GM18511 (cell line): ENCODE measurements around the gene VPS35L.

Experiments
- ATAC-seq: cut with Tn5 transposase; IDR thresholded peaks from one replicate; pipeline ENCODE4 v1.9.1; 2021; ENCODE audit warnings: mild to moderate bottlenecking, moderate library complexity; ENCODE audit not compliant: unreplicated experiment

The VPS35L gene

DNA sequence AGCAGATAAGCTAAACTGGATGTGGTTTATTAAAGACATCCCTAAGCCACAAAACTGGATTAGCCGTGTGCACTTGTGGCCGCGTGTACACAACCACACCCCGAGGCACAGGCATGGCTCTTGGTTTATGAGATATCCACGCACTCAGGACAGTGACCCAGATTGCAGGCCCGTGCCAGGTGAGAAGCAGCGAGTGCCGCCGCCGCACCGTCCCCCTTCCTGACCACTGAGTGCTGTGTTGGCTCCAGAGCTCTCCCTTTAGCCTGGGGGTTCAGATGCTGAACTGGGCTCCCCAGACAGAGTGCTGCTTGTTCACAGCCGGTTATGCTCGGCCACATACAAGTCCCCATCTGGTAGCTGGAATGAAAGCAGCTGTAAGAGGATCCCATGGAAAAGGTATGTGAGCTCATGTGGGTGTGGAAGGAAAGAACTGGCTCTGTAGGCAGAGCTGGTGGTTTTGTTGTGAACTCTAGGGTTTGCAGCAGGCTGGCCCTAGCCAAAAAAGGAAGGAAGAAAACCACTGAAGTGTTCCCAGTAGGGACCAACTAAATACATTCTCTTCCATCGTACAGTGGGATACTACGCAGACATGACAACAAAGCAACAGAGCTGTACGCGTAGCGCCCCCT is 133.0 kb downstream of the VPS35L start:
- ATAC-seq = no peak

DNA sequence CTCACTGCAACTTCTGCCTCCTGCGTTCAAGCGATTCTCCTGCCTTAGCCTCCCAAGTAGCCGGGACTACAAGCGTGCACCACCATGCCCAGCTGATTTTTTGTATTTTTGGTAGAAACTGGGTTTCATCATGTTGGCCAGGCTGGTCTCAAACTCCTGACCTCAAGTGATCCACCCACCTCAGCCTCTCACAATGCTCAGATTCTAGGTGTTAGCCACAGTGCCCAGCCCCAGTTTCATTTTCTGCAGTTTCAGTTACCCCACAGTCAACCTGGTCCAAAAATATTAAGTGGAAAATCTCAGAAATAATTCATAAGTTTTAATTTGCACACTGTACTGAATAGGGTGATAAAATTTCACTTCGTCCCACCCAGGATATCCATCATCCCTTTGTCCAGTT is 133.8 kb downstream of the VPS35L start:
- no peak for ATAC-seq

DNA sequence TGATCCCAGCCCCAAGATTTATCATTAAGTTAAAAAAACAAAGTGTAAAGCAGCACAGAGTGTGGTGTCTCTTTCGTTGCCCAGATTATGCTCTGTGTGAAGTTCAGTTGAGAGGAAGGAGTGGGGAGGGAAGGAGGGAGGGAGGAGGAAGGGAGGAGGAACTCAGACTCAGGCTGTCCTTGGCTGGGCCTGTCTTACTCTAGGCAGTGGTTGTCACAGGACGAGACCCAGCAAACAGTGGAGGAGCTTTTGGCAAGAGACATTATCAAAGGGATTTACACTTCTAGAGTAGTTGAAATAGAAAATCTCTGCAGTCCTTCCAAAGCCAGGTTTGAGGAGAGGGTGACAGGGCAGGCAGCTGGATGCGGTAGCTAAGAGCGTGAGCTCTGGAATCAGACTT is 134.7 kb downstream of the VPS35L start:
- no peak for ATAC-seq

DNA sequence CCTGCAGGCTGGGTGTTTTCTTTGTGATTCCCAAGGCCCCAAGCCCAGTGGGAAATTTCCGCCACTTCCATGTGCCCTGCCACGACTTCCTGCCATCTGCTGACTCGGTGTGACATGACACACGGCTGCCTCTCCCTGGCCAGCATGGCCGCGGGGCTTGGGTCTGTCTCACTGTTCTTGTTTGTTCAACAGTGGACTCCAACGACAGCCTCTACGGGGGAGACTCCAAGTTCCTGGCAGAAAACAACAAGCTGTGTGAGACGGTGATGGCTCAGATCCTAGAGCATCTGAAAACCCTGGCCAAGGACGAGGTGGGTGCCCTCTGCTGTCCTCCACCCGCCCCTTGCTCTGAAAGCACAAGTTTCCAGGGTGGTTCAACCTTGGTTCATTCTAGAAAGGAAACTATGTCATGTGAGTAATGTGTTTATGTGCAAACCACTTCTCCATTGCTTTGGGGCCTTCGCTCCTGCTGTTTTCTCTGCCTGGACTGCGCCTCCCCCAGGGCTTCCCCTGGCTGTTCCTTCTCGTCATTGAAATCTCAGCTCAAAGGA is 135.7 kb downstream of the VPS35L start:
- no peak for ATAC-seq

DNA sequence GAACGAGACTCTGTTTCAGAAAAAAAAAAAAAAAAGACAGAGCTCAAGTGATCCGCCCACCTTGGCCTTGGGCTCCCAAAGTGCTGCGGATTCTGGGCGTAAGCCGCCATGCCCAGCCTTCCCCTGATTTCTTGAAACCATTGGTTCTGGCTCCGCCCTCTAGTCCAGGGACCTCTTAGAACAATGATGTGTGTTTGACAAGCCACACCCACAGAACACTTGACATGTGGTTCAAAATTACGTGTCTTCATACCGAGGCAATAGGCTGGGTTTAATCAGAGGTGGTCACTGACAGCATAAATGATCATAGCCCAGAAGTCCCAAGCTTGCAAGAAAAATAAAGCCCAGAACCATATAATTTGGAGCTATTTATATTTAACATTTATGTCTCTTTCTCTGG is 139.5 kb downstream of the VPS35L start:
- ATAC-seq = no peak

DNA sequence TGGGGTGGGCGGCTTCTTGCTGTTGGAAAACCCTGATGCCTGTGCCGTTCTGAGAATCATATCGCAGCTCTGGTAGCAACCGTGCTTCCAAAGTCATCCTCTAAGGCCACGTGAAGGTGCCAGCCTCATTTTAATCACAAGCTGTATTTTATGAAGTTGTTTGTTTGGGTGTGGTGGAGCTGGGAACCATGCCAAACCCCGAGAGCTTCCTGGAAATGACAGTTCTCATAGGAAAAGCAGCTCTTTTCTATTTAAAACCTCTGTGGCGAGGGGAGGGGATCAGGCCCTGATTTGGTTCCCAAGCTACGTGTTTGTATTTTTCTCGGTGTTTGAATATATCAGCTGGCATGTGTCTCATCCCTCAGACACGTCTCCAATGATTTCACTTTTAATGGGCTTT is 140.8 kb downstream of the VPS35L start:
- no peak for ATAC-seq

DNA sequence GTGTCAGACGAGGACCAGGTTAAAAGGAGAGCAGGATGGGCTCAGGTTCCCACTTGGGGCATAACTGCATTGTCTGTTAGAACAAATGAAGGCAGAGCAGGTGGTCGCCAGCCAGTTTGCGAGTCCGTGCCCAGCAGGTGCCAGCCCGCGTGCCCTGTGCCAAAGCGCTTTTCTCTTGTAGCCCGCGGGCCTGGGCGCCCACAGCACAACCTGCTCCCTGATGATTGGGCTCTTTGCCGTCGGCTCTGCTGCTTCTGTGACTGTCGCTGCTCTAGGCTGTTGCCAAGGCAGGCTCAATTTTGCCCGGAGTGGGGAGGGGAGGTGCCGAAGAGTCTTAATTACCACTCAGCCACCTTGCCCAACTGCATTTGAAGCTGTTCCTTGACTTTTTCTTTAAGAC is 141.5 kb downstream of the VPS35L start:
- ATAC-seq = no peak

DNA sequence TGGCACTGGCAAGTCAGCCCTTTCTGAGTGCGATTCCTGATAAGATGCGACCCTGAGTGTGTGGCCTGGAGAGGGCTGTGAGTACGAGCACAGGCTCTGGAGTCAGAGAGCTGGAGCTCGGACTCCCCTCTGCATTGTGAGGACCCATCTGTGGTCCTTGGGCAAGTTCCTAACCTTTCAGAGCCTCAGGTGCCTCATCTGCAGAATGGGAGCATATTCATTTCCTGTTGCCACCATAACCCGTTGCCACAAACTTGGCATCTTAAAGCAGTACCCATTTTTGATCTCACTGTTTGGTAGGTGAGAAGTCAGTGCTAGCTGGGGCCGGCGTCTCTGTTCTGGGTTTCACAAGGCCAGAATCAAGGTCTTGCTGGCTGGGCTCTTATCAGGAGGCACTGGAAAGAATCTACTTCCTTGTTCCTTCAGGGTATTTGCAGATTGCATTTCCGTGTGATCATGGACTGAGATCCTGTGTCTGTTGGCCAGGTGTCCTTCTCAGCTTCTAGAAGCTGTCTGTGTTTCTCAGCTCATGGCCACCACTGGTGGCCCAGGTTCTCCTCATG is 142.3 kb downstream of the VPS35L start:
- ATAC-seq = no peak

DNA sequence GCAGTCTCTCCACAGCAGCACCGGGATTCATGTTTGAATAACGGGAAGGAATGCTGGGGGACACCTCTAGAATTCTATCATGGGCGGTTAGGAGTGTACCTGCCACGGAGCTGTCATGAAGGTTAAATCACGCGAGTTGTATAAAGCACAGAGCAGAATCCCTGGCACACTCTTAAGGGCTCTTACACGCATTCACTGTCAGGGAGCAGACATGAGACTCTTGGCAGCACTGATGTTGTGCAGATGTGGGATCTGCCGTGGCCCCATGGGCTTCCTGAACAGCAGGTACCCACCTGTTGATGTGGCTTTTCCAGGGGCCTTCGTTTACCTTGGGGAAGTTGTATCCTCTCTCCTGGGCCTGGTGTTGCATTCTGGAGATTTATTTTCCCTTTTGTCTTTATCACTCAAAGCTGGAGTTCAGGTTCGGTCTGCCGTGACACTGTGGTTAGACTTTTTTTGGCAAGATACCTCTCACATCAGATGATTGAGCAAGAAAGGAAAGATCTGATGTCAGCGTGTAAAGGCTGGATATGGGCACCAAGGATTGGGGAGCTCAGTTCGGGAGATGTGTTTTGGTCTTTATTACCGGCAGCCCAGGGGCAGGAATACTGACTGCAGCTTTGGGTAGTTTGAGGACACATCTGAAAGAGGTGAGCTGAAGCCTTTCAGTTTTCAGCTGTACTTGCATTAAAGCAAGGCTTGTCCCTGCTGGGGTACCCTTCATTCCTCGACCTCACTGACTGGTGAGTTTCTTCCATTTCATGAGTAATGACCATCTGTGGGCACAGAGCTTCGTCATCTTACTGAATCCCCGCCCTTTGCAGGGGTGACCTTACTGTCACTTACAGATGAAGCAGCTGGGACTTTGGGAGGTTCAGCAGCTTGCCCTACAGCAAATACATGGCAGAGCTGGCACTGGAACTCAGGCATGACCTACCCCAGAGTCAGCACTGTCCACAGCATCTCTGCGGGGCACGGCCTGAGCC is 143.3 kb downstream of the VPS35L start:
- ATAC-seq = no peak

DNA sequence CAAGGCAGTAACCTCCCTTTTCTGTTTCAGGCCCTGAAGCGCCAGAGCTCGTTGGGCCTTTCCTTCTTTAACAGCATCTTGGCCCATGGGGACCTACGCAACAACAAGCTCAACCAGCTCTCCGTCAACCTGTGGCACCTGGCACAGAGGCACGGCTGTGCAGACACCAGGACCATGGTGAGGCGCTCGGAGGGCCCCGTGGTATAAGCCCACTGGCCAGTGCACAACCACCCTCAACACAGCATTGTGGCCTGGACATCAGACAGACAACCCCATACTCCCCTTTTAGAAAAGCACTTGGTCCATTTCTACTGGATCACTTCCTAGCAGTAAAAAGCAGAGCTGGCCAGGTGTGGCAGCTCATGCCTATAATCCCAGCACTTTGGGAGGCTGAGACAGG is 144.0 kb downstream of the VPS35L start:
- ATAC-seq = no peak

DNA sequence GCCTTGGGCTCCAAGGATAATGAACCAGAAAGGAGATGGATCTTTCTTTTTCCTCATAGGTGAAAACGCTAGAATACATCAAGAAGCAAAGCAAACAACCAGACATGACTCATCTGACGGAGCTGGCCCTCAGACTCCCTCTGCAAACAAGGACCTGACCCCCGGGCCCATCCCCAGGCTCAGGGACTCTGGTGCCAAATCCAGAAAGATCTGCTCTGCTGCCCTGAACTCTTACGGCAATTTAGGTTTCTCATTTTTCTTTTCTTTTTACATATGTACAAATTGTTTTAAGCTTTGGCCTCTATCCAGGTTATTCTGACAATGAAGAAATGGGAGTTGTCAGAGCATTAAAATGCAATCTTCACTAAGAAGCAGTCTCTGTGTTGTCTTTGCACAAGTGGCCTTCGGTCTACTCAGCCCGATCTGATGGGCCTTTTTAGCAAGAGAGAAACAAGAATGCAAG is 144.8 kb downstream of the VPS35L start:
- no peak for ATAC-seq

DNA sequence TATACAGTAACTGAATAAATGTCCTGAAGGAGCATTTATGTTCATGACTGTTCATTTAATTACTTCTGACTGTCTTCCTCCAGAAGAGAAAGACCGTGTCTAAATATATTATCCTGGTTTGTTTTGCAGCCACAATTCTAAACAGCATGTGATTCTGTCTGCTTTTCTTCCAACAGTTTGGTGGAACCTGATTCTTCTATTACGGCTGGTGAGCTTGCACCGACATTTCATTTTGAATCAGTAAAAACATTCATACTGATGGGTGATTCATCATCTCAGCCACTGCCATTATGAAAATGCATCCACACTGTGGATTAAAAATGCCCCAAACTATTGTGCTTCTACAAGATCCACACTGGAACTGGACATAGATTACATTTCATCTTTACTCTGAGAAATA is 145.6 kb downstream of the VPS35L start:
- ATAC-seq = no peak

DNA sequence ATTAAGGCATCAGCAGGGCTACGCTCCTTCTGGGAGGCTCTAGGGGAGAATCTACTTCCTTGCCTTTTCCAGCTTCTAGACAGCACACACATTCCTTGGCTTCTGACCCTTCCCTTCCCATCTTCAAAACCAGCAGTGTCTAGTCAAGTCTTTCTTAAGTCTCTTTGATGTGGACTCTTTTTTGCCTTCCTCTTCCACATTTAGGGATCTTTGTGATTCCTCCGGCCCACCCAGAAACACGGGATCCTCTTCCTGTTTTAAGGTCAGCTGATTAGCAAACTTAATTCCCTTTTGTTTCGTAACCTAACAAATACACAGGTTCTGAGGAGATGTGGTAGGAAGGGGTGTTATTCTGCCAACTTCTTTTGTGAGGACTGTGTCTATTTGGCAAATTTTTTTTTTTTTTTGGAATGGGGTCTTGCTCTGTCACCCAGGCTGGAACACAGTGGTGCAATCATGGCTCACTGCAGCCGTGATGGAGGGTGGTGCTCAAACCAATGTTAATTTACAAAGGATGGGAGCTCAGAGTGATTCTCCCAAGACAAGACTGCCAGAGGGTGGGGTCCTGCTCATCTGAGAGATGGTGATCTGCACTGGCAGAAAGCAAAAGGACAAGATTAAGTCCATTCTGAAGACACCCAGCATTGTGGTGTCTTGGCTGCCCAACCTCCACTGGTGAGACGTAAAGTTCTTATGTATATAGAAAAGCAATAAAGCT is 147.8 kb downstream of the VPS35L start:
- ATAC-seq = no peak

DNA sequence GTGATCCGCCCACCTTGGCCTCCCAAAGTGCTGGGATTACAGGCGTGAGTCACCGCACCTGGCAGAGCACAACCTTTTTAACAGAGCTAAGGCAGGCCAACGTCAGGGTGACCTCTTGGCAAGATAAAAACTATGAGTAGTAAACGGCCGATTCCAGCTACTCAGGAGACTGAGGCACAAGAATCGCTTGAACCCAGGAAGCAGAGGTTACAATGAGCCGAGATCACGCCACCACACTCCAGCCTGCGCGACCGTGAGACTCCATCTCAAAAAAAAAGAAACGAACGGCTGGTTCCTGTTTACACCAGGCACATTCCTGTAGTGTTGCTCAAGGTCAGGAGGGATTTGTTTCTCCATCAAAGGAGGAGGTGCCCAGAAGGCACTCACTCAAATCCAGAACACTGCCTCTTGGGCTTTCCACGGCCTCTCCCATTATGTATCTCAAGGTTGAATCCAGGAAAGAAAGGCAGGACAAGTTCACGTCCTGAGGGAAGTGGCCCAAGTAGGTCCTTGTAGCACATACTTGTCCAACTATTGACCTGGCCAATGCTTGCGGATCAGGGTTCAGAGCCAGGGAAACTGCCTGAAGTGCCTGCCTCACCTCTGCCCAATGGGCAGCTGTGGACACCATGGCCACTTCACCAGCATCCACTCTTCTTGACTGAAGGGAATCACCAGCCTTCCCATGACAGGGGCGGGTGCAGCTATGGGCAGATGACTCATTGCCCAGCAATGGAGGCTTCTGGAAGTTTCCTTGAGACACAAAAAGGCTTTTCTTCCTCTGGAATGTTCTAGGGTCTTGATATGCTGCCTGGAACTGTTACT is 149.0 kb downstream of the VPS35L start:
- ATAC-seq = no peak

DNA sequence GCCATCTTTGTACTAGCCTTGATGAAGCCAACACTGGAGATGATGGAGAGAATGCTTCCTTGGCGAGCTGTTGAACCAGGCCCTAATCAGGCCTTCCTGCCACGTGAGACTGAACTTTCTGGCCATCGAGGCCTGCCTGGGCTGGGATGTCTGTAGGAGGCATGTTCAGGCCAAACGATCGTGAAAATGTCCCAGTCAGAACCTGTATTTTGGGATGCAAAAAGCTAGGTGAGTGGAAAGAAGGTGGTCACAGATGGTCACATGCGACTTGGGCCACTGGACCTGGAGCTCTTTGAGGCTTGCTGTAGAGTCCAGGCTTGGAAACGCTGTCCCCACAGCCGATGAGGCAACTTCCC is 149.6 kb downstream of the VPS35L start:
- no peak for ATAC-seq

DNA sequence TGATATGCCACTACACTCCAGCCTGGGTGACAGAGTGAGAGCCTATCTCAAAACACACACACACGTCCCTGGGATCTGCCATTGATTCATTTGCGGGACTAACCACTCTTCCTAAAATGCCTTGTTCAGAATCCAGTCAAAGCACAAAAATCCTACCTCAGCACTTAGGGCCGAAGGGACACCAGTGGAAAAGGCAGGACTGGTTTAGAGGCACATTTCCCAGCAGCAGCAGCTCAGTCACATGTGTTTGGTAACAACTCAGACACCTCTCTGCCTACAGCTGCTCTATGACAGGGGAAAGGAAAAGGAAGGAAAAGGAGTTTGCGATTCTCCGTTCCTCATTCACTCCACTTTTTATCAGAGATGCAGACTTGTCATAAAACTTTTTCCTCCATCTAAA is 150.3 kb downstream of the VPS35L start:
- no peak for ATAC-seq

DNA sequence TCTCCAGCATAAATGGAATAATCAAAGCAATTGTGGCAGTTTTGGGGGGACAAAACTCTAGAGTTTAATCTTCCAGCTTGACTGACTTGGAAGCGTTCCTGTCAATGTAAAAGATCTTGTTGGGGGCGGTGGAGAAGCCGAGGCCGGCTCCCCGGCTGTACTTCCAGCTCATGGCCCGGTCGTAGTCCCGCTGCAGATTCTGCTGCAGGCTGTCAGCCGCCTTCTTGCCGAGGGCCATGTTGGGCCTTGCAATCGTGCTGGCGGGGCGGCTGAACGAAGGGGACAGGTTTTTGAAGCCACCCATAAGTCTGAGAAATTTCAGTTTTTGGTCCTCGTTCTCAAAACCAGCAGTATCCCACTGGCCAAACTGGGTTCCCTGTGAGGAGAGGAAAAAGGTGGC is 151.3 kb downstream of the VPS35L start:
- ATAC-seq = no peak

DNA sequence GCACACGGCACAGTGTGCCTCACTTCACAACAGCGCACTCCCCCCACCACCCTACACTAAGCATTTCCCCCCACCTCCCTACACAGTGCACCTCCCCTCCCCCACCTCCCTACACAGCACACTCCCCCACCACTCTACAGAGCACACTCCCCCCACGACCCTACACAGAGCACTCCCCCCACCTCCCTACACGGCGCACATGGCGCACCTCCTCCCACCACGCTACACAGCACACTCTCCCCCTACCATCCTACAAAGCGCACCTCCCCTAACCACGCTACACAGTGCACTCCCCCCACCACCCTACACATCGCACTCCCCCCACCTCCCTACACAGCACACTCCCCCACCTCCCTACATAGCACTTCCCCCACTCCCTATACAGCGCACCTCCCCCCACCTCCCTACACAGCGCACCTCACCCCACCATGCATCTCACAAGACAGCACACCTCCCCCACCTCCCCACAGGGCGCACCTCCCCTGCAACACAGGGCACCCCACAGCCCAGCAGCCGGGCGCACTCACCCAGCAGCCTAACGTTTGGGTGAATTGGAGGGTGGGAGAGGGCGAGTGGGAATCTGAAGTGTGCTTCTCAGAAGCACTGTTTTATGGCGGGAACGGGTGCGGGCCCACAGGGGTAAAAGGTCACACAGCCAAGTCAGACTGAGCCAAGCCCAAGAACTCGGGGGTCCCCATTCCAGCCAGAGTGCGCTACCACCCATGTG is 152.2 kb downstream of the VPS35L start:
- no peak for ATAC-seq
